Stimulated activated CD4-positive, alpha-beta T cell treated with anti-CD3 and anti-CD28 coated beads, Interleukin-15, amount 100 ng/mL, for 24 hours (primary cell): Measurements from ENCODE around the gene ZNF416.

ENCODE experiments used
- DNase-seq: peaks from one replicate; pipeline ENCODE4 v3.0.0-alpha.2; 2020

The ZNF416 gene

DNA sequence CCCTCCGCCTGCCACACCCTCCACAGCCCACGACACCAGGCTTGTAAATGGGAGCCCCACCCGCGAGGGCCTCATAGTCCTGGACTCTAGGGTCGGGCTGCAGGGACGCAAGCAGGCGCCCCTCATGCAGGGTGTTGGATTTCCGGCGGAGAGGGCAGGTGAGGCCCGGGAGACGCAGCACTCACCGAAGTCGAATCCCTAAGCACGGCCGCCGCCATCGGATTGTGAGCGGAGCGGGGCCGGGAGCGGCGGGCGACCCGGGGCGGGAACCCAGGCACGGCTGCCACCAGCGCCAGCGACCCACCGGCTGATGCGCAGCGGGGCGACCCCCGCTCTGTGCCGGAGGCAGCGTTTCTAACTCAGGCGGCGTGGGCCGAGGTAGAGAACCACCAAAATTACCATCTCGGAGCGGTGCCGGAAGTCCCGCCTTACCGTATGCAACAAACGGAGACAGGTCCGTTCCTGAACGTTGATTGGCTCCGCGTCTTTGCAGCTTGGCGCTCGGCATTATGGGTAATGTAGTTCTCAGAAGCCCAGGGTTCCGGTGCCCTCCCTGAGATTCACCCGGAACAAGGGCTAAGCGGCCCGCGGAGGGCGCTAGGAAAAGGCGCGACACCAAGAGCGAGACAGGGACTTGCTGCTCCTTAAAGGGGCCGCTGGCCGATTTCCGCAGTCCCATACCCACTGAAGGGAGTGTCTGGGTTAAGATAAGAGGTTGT is at the start of gene ZNF416:
TSS of gene ZNF416 (minus strand) at position 425 of the 719 bp plus-strand sequence. CDS start at position 218, 207 bp downstream.
- DNase-seq: peak; percentile 94

DNA sequence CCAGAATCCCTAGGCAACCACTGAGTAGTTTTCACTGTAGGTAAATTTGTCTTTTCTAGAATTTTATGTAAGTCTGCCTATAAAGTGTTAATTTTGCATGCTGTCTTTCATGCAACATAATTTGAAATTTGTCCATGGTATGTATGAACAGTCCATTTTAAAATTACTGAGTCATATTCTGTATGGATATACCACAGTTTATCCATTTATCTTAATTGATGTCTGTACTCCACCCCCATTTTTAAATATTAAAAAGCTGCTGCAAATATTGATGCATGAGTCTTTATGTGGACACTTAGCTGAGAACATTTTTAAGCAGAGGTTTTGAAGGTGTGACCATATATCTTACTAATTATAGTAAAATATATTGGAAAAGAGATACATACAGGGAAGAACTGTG is 44.4 kb upstream of the ZNF416 start:
- no peak for DNase-seq

DNA sequence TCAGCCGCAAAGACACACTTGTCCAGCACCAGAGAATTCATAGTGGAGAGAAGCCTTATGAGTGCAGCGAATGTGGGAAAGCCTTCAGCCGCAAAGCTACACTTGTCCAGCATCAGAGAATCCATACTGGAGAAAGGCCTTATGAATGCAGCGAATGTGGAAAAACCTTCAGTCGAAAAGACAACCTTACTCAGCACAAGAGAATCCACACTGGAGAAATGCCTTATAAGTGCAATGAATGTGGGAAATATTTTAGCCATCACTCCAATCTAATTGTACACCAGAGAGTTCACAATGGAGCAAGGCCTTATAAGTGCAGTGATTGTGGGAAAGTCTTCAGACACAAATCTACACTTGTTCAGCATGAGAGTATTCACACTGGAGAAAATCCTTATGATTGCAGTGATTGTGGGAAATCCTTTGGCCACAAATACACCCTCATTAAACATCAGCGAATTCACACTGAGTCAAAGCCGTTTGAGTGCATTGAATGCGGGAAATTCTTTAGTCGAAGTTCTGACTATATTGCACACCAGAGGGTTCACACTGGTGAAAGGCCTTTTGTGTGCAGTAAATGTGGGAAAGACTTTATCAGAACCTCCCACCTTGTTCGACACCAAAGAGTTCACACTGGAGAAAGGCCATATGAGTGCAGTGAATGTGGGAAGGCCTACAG is 42.1 kb upstream of the ZNF416 start:
- DNase-seq: no peak

DNA sequence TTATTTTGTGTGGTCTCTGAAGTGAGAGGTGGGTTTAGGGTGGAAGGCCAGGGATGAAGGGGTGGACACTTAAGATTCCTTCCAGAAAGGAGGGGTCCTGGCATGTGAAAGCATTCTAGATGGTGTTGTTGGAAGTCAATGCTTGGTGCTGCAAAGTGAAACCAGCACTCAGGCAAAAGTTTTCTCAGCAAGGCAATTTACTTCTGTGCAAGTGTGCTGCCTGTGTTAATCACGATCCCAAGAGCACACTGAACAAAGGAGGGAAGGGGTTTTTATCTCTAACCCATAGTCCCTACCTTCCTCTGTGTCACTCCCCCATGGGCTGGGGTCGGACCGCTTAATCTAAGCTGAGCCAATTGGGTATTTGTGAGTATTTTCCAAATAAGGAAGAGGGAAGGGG is 36.6 kb upstream of the ZNF416 start:
- no peak for DNase-seq

DNA sequence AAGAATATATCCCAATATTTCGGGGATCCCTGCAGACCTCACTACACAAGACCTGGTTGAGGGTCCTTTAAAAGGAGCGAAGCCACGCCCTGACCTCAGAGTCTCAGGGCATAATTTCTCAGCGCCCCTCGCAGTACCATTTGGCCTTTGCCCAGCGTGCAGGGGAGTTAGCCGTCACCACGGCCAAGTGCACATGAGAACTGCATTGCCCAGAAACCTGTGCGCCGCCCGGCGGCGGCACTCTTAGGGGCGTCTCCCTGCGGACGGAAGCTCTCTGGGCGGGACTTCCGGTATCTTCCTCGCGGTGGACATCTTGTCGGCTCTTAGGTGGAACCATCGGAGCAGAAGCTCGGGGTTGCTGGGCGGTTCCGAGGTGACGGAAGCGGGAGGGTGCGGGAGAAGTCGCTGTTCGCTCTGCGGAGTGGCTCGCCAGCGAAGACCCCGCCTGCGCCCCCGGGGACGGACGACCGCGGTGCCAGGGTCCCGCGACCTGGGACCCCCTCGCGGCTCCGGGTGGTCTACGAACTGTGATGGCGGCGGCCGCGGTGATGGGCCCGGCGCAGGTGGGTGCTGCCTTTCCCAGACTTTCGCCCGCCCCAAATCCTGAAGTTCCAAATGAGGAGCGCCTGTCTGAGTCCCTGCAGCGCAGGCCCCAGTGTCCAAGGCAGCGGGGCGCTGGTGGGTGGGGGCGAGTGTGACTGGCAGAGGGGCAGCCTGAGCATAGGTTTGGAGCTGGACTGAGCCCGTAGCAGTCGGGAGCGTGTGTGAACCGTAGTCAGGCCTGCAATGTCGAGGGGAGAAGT is 35.4 kb upstream of the ZNF416 start, which contains the start of gene ZNF134:
TSS of gene ZNF134 (plus strand) at position 302 of the 803 bp plus-strand sequence. CDS start 5,227 bp downstream, outside the sequence.
- peak; percentile 93 for DNase-seq

DNA sequence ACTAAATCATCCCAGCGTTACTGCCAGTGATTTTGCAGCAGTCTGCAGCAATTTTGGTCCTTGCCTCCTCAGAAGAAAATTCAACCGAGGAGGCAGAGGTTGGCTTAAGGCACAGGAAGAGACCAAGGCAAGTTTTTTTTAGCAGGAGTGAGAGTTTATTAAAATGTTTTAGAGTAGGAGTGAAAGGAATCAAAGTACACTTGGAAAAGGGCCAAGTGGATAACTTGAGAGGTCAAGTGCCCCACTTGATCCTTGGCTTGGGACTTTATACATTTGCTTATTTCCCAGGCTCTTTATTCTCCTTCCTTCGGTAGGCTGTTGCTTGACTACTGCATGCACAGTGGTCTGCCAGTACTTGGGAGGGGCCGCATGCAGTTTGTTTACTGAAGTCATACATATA is 32.4 kb upstream of the ZNF416 start:
- no peak for DNase-seq

DNA sequence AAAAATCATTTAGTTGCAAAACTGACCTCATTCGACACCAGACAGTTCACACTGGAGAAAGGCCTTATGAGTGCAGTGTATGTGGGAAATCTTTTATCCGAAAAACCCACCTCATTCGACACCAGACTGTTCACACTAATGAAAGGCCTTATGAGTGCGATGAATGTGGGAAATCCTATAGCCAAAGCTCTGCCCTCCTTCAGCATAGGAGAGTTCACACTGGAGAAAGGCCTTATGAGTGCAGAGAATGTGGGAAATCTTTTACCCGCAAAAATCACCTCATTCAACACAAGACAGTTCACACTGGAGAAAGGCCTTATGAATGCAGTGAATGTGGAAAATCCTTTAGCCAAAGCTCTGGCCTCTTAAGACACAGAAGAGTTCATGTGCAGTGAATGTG is 28.2 kb upstream of the ZNF416 start:
- no peak for DNase-seq

DNA sequence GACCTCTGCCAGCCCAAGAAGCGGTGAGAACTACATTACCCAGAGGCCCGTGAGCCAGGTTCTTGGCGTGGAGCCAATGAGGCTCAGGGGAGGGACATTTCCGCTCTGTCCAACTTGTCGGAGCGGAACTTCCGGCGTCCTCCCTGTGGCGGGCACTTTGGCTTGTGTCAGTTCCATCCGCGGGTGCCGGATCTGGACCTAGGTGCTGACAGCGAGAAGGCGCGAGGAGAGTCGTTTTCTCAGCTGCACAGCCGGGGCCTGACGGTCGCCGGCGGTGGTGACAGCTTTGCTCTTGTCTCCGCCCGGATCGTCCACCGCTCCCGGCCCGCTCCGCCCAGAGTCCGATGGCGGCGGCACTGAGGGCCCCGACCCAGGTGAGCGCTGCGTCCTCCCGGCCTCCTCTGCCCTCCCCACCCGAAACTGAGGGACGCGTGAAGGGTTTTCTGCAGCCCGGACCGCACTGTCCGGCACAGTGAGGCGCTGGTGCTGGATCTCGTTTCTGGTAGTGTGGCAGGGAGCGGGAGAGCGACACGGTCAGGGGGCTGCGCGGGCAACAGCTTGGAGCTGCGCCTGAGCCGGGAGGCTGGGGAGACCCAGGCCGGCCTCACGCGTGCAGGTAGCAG is 21.2 kb upstream of the ZNF416 start, which contains the start of gene ZNF530:
TSS of gene ZNF530 (plus strand) at position 125 of the 623 bp plus-strand sequence. CDS start 4,461 bp downstream, outside the sequence.
- DNase-seq: peak; percentile 93

DNA sequence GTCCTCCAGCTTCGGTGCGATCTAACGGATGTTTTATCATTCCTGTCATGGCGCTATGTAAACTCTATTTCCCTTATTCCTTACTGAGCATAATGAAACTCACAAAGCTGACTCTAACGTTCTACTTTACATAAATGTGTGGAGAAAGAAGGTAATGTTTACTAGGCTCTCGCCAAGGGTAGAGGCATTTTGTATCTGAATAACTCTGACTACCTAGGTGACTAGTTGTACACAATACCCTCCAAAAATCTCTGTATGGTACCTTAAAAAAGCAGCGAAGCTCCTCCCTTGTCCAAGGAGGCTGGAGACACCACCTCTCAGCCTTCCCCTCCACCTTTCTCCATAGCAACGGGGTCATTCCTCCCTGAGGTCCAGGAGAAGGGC is 20.7 kb upstream of the ZNF416 start:
- no peak for DNase-seq

DNA sequence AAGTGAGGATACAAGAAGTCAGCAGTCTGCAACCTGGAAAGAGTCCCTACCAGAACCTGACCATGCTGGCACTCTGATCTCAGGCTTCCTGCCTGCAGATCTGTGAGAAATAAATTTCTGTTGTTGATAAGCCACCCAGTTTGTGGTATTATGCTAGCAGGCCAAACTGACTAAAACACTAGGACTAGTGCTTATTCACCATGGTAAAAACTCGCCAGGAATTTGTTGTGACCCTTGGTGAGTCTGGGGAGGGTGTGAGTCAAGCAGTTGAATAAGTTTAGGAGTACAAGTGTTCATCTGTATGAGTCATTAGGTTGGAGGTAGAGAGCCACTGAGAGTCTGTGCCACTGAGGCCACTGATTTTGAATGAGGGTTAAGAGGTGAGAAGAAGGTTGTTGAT is 8.8 kb upstream of the ZNF416 start:
- no peak for DNase-seq

DNA sequence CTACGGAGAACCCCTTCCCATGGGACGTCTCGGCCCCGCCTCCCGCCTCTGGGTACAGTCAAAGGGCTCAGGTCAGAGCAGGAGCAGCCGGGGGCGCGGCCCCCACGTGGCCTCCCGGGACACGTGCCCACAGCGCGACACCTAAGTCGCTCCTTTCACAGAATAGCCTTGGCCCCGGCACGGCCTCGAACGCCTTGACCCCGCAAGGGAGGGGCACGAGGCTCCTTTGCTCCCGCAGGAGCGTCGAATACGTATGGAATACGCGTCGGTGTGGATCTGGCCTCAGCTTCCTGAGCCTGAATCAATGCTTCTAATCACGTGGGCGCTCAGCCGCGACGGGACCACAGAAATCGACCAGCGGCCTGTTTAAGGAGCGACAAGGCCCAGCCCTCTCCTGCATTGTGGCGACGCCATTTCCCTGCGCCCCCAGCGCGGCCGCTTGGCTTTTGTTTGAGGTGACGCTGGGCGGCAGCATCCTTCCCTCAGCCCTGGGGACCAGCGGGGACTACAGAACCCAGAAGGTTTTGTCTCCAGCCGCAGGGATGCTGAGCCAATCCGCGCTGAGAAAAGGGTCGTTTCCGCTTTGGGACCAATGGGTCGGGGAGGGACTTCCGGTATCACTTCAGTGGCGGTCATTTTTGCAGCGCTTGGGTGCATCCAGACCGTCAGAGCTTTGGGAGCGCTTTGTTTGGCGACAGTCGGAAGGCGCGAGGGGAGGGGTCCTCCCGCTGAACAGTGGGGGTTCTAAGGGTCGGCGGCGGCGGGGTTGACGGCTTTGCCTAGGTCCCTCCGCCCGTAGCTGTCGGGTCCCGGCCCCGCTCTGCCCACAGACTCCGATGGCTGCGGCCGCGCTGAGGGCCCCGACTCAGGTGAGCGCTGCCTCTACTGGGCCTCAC is 5.1 kb upstream of the ZNF416 start, which contains the start of gene ZIK1:
TSS of gene ZIK1 (plus strand) at position 625 of the 896 bp plus-strand sequence. CDS start at position 837, 212 bp downstream.
- DNase-seq: peak; percentile 86

DNA sequence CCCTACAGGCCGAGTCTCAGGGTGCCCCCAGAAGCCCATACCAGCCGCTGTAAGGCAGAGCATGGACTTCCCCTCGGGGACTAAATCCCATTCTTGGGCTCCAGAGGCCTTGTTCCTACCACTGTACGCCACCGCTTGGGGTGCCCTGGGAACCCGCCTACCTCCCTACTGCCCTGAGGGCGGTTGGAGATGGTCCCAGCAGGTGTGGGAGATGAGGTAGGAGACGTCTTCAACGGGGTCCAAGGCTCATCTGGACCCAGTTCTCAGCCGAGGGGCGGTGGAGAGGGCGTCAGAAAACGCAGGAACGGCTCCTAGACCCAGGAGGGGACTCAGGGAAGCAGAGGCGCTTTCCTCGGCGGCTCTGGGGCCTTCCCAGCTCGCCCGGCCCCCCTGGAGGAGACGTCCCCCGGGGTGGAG is 4.4 kb upstream of the ZNF416 start:
- no peak for DNase-seq

DNA sequence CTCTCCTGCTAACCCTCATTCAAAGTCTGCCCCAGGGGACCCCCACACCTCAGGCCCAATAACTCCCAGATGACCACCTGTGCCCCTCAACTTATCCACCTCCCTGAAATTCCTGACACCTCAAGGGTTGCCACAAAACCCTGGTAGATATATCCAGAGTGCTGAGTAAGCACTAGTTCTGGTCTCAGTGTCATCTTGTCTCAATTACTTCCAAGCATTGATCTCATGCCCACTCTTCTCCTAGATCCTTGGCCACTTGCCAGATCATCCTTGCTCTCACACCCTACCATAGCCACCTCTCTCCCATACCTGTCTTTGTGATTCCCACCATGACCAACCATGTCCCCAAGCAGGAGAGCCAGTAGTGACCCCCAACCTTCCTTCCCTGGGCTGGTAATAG is 2.0 kb downstream of the ZNF416 start:
- no peak for DNase-seq

DNA sequence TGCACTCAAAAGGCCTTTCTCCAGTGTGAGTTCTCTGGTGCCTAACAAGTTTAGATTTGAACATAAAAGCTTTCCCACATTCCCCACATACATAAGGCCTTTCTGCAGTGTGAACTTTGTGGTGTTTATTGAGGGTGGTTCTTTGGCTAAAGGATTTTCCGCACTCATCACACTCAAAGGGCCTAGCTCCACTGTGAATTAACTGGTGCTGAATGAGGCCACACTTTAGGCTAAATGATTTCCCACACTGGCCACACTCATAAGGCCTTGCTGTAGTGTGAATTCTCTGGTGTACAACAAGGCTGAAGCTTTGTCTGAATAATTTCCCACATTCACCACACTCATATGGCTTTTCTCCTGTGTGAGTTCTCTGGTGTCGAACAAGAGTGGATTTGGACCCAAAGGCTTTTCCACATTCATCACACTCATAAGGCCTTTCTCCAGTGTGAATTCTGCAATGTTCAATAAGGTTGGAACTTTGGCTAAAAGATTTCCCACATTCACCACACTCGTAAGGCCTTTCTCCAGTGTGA is 6.2 kb downstream of the ZNF416 start:
- no peak for DNase-seq

DNA sequence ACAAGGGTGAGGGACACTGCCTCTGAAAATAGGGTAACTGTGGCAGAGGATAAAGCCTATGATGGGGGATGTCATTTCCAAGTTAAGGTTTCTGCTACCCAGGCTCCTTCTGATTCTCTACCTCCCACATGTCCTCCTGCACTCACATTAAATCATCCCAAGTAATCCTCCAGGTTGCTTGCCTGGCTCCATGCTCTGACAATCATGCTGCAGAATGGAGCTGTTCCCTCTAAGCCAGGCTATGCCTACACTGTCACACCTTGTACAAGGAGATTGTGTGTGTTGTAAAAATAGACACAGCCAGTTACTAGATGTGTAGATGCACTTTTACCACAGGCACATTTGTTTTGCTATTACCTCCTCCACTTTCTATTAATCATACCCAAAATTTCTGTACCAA is 8.0 kb downstream of the ZNF416 start:
- no peak for DNase-seq

DNA sequence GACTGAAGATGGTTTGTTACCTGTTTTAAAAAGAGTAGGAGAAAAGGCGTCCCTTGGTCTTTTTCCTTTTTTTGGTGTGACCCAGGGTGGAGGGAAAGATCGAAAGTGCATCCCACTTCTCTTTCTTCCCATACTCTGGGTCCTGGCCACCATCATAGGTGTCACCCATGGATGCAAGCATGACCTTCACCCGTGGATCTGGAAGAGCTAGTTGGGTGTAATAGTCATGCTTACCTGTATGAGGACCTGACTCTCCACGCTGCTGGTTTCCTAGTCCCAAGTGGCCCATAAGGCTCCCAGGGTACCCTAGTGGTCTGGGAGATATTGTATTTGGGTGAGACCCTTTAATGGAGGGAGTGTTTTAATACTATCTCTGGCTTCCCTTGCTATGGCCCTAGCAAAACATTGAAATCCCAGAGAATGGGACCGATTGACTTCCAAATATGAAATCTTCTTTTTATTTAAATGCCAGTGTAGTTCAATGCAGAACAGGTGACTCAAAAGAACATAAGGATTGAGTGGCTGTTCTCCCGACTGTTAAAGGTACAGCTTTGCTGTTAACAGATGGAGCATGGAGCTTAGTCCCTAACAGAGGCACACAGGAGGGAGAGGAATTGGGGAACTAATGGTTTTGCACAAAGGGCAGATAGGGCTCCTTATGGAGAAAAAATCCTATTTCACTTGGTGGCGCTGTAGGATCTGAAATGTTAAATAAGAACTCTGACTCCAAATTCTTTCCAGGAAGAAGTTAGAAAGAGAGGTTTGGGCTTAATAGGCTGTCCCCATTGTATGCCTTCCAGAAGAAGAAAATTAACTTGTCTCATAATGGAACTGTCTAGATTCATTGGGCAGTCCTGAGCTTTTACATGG is 12.1 kb downstream of the ZNF416 start:
- DNase-seq: peak; percentile 4

DNA sequence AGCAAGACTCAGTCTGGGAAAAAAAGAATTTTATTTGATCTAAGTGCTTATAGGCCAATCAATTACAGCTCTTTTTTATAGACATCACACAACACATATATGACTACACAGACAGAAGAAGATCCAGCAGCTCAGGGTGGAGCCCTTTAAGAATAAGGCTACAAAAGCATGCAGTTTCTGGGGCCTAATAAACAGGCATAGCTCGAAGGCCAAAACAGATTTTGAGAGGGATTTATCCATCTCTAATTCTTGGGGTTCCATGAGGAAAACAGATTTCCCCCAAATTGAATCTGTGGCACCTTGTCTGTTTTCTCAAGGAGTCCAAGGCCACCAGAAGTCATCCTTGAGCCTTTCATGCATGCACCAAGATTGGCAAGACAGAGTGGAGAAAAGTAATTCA is 15.2 kb downstream of the ZNF416 start:
- no peak for DNase-seq

DNA sequence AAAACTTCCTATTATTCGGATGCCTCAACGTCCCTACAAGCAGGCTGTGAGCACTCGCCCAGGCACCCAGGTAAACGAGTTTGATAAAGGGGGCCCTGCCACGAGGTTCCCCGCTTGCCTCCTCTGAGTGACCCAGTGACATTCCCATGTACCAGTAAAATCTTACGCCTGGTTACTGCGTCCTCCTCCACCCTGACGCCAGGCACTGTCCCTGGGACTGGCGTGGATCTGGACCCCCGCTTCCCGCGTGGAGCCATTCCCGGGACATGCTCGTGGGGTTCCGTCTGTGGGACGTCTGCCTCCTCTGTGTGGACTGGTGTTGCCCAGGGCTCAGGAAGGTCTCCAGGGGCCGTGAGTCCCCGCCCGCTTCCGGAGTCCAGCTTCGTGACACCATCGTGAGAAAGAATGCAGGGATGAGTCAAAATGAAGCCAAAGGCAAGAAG is 18.6 kb downstream of the ZNF416 start:
- DNase-seq: no peak

DNA sequence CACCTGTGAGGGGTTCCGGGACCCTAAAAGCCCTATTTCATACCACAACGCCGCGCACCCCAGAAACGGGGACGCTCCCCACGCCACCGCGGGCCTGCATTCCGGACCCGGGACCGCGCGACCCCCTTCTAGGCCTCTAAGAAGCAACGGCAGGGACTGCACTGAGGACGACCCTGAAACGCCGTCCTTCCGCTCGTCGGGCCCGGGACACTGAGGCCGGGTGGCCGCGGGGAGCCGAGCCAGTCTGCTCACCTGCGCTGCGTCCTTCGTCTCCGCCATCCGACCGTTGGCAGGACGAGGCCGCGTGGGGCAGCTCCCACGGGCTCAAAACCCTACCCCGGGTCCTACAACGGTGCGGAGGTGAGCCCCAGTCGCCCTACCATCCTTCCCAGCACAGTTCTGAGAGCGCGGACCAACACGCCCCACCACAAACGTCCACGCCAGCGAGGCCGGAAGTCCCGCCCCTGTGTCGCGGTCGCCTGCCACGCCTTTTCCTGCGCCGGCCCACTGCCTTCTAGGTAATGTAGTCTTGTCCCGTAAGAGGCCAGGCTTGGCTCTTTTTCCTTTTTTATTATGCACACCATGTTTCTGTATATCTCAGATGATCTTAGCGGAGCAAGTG is 19.2 kb downstream of the ZNF416 start, which contains the start of gene ZNF550:
TSS of gene ZNF550 (minus strand) at position 460 of the 622 bp plus-strand sequence. CDS start at position 279, 181 bp downstream.
- peak; percentile 91 for DNase-seq

DNA sequence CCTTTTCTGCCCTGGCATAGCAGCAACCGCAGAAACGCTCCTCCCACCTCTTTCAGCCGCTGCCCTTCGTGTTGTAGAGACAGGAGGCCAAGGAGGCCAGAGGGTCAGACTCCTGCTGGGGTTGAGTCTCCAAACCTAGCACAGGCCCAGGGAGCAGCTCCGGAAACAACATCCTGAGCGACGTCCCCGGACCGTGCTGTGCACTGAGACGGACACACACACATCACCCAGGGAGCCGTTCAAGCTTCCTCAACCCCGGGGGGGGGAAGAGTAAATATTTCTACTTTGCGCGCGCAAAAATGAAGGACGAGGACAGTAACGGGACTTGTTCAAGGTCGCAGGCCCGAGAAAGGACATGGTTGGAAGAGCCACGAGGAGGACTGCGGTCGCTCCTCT is 19.7 kb downstream of the ZNF416 start:
- DNase-seq: peak; percentile 25
